OCI-LY7 (cell line): ENCODE results near the gene GTF3C6.

ENCODE experiments used
- CTCF ChIP-seq: fragments of 200-600 bp; sonication (generic); conservative IDR thresholded peaks from 2 replicates; pipeline ENCODE4 v1.5.1; 2014; ENCODE audit warnings: mild to moderate bottlenecking, antibody characterized with exemption, low read length, moderate library complexity, mixed read lengths
- EZH2phosphoT487 ChIP-seq: fragments of 200-600 bp; sonication (generic); IDR thresholded peaks from 2 replicates; pipeline ENCODE4 v1.6.1; 2018; ENCODE audit warnings: low read depth, borderline replicate concordance, mild to moderate bottlenecking, mixed run types, antibody characterized with exemption, low read length, moderate library complexity, mixed read lengths

GRCh38 chr6:111011360-111012142, 53.0 kb downstream of the GTF3C6 start:
- TF ChIP-seq CTCF (peak; percentile 82), EZH2phosphoT487 (no peak)
